Measurements from ENCODE around the gene RNF41. TPM values are rescaled to one million over a fixed set of nuclear protein-coding genes. Genes with fewer than 3 reads are reported as not detected.

RNF41 gene
- total RNA-seq, 3 donors from 2014 or later (not counting 1 experiment from before 2014, with no cell fraction given) = 32.3 to 44.5 (median 38.6) TPM

GRCh38 chr12:56243731-56244181 is 22.0 kb upstream of the RNF41 start:
- intact Hi-C loops (cut with micrococcal nuclease) = no loop called here
- no peak overlapping the region for H3K27ac ChIP-seq (ENCODE audit: low read length)
- no peaks in the 10 kb centered on the region for H3K4me1 ChIP-seq (ENCODE audit: control insufficient read depth, insufficient read depth, low read length)
- no peaks in the 10 kb centered on the region for H3K9me3 ChIP-seq (ENCODE audit: control insufficient read depth, insufficient read depth, low read length)
- H3K36me3 ChIP-seq (ENCODE audit: control insufficient read depth, insufficient read depth, low read length) = peaks cover 76% of the 10 kb centered on the region
- WGBS (ENCODE audit: insufficient coverage) = 98% methylated on average over 3 of the region's 3 CpGs
- DNase-seq = no peak
- H3K4me3 ChIP-seq (ENCODE audit: low read length) = no peak overlapping the region
- H3K36me3 Mint-ChIP-seq = no peaks in the 10 kb centered on the region
- H3K27me3 ChIP-seq (ENCODE audit: control insufficient read depth, insufficient read depth, low read length) = no peaks in the 10 kb centered on the region
- no peaks in the 10 kb centered on the region for H3K27me3 Mint-ChIP-seq (ENCODE audit: low read depth in 2 of 2)
- TF ChIP-seq, protein P1, sequence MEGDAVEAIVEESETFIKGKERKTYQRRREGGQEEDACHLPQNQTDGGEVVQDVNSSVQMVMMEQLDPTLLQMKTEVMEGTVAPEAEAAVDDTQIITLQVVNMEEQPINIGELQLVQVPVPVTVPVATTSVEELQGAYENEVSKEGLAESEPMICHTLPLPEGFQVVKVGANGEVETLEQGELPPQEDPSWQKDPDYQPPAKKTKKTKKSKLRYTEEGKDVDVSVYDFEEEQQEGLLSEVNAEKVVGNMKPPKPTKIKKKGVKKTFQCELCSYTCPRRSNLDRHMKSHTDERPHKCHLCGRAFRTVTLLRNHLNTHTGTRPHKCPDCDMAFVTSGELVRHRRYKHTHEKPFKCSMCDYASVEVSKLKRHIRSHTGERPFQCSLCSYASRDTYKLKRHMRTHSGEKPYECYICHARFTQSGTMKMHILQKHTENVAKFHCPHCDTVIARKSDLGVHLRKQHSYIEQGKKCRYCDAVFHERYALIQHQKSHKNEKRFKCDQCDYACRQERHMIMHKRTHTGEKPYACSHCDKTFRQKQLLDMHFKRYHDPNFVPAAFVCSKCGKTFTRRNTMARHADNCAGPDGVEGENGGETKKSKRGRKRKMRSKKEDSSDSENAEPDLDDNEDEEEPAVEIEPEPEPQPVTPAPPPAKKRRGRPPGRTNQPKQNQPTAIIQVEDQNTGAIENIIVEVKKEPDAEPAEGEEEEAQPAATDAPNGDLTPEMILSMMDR (IDR thresholded peaks at IDR 0.05) = no peak
- no peak overlapping the region for H3K27ac Mint-ChIP-seq
- no peak for ATAC-seq
- H3K4me1 Mint-ChIP-seq = peaks cover 0 to 12% of the 10 kb centered on the region in 2 donors
- no peak overlapping the region for H3K4me3 Mint-ChIP-seq
- no peaks in the 10 kb centered on the region for H3K9me3 Mint-ChIP-seq

- TF ChIP-seq, protein P1 (IDR thresholded peaks at IDR 0.05) = no peak
- DNase-seq (no peak), ATAC-seq (no peak)
- Histone ChIP-seq H3K9me3 (ENCODE audit: control insufficient read depth, insufficient read depth, low read length) (no peaks in the 10 kb centered on the region), H3K36me3 (ENCODE audit: control insufficient read depth, insufficient read depth, low read length) (peaks cover 68% of the 10 kb centered on the region), H3K27me3 (ENCODE audit: control insufficient read depth, insufficient read depth, low read length) (no peaks in the 10 kb centered on the region), H3K4me1 (ENCODE audit: control insufficient read depth, insufficient read depth, low read length) (no peaks in the 10 kb centered on the region), H3K4me3 (ENCODE audit: low read length) (no peak overlapping the region), H3K27ac (ENCODE audit: low read length) (no peak overlapping the region)
- WGBS (ENCODE audit: insufficient coverage) = 95% methylated on average over 13 of the region's 13 CpGs
- Mint-ChIP-seq H3K27ac (no peak overlapping the region), H3K9me3 (no peaks in the 10 kb centered on the region), H3K4me3 (no peak overlapping the region), H3K4me1 (peaks cover 0 to 12% of the 10 kb centered on the region in 2 donors), H3K36me3 (no peaks in the 10 kb centered on the region), H3K27me3 (ENCODE audit: low read depth in 2 of 2) (no peaks in the 10 kb centered on the region)
- intact Hi-C loops (cut with micrococcal nuclease) = no loop called here
Observed at GRCh38 chr12:56242986-56243385, 21.3 kb upstream of the RNF41 start.

DNA sequence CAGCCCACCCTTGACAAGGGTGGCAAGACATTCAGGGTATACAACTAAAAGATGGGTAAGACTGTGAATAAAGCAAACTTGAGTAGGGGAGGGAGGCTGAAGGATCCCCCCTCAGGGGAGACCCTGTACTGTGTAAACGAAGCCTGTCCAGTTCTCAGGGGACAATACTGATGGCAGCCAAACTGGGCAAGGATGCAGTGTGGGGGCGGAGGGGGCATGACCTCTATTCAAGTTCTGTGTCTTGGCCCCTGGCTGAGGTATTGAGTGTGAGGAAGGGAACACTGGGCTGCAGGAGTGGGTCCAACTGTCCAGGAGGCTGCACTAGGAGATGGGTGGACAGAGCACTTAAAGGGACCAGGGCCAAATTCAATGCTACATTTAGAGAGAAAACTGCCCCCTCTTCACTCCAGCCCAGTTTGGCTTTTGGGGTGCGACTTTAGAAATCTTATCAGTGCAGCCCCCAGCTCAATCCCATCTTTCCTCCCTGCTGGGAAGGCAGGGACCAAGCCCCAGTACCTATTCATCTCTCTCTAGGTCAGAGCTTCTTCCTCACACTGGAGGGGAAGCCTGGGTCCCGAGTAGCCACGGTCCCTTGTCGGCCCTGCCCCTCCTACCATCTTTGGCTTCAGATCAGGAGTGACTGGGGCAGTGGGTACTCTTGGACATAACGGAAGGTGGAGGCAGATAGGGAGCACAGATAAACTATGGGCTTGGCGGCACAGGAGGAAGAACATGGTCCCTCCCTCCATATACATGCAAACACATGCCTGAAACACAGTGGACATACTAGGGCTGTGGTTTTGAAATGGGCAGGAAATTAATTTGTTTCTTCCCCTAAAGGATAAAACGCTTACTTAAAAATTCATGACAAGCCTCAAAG is 19.9 kb upstream of the RNF41 start:
- no peak overlapping the region for H3K4me3 ChIP-seq (ENCODE audit: low read length)
- H3K36me3 ChIP-seq (ENCODE audit: control insufficient read depth, insufficient read depth, low read length) = peaks cover 56% of the 10 kb centered on the region
- TF ChIP-seq, protein P1 (IDR thresholded peaks at IDR 0.05) = no peak
- DNase-seq (no peak), ATAC-seq (no peak)
- H3K4me3 Mint-ChIP-seq = no peak overlapping the region
- H3K27ac ChIP-seq (ENCODE audit: low read length) = no peak overlapping the region
- H3K27me3 Mint-ChIP-seq (ENCODE audit: low read depth in 2 of 2) = no peaks in the 10 kb centered on the region
- 92% methylated on average over 7 of the region's 9 CpGs for WGBS (ENCODE audit: insufficient coverage)
- no peak overlapping the region for H3K27ac Mint-ChIP-seq
- H3K9me3 ChIP-seq (ENCODE audit: control insufficient read depth, insufficient read depth, low read length) = no peaks in the 10 kb centered on the region
- no peaks in the 10 kb centered on the region for H3K36me3 Mint-ChIP-seq
- H3K9me3 Mint-ChIP-seq = no peaks in the 10 kb centered on the region
- H3K4me1 Mint-ChIP-seq = peaks cover 0 to 12% of the 10 kb centered on the region in 2 donors
- intact Hi-C loops (cut with micrococcal nuclease) = no loop called here
- H3K4me1 ChIP-seq (ENCODE audit: control insufficient read depth, insufficient read depth, low read length) = no peaks in the 10 kb centered on the region
- no peaks in the 10 kb centered on the region for H3K27me3 ChIP-seq (ENCODE audit: control insufficient read depth, insufficient read depth, low read length)
